Brain microvascular endothelial cell (primary cell): ENCODE data around the gene LYPD6B.

Experiments
- DNase-seq: peaks from one replicate; pipeline ENCODE4 v3.0.0-alpha.2; 2020
- H3K27ac ChIP-seq: fragments of 250-450 bp; sonication (Bioruptor Pico); 2 replicates; pipeline ENCODE4 v1.5.1; 2020; ENCODE audit warnings: mild to moderate bottlenecking, moderate library complexity
- H3K27me3 ChIP-seq: fragments of 250-450 bp; sonication (Bioruptor Pico); replicated peaks from 2 replicates; pipeline ENCODE4 v1.5.1; 2020; ENCODE audit warnings: mild to moderate bottlenecking
- H3K36me3 ChIP-seq: fragments of 250-450 bp; sonication (Bioruptor Pico); replicated peaks from 2 replicates; pipeline ENCODE4 v1.5.1; 2020; ENCODE audit warnings: mild to moderate bottlenecking
- H3K4me3 ChIP-seq: 2 replicates; pipeline ENCODE4 v1.5.1; 2011; ENCODE audit warnings: low read depth, mild to moderate bottlenecking, control low read depth, low read length, moderate library complexity
- in situ Hi-C: cut with HindIII; loops from 2 replicates; pipeline ENCODE4 v1.10.0; 2017; ENCODE audit warnings: low sequenced_read_pairs, low pct_ligation_motif_present
- TF ChIP-seq, protein P1 (sequence below): IDR thresholded peaks from 2 replicates; pipeline ENCODE4 v1.5.1; 2011; ENCODE audit warnings: low read depth, mild to moderate bottlenecking, moderate library complexity, low read length, control low read depth, inconsistent platforms; ENCODE audit errors: missing control alignments

Gene LYPD6B

DNA sequence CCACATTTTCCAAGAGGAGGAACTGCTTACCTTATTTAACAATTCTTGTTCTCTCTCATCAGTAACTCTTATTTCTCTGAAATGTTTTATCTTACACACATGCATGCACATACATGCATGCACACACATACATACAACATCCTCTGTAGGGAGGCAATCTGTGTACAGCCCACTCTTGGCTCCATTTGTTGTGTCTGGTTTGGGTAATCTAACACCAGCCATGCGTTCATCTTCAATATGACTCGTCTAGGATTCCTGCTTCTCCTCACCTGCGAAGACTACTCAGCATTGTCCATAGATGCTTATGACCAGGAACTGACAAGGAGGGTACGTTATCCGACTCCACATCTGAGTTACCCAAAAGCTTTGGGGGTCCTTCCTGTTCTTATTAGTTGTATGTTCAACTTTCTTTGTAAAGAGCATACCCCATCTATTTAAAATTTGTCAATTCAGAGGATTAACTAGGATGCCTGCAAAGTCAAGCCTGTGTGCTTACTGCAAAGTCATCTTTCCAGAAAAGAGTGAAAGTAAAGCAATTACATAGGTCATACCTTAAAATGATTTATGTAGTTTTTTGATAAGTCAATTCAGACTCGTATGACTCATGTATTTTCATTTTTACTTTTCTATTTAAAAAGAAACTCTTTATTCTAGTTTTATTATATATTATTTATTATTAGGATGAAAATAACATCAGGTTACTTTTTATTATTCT, 18.2 kb downstream of the LYPD6B start:
- DNase-seq: no peak
- TF ChIP-seq, protein P1, sequence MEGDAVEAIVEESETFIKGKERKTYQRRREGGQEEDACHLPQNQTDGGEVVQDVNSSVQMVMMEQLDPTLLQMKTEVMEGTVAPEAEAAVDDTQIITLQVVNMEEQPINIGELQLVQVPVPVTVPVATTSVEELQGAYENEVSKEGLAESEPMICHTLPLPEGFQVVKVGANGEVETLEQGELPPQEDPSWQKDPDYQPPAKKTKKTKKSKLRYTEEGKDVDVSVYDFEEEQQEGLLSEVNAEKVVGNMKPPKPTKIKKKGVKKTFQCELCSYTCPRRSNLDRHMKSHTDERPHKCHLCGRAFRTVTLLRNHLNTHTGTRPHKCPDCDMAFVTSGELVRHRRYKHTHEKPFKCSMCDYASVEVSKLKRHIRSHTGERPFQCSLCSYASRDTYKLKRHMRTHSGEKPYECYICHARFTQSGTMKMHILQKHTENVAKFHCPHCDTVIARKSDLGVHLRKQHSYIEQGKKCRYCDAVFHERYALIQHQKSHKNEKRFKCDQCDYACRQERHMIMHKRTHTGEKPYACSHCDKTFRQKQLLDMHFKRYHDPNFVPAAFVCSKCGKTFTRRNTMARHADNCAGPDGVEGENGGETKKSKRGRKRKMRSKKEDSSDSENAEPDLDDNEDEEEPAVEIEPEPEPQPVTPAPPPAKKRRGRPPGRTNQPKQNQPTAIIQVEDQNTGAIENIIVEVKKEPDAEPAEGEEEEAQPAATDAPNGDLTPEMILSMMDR: no peak
- no peak overlapping the region for H3K4me3 ChIP-seq
- H3K36me3 ChIP-seq: no peaks in the 10 kb centered on the region
- in situ Hi-C loops: no loop called here
- no peak overlapping the region for H3K27ac ChIP-seq
- H3K27me3 ChIP-seq: no peaks in the 10 kb centered on the region

DNA sequence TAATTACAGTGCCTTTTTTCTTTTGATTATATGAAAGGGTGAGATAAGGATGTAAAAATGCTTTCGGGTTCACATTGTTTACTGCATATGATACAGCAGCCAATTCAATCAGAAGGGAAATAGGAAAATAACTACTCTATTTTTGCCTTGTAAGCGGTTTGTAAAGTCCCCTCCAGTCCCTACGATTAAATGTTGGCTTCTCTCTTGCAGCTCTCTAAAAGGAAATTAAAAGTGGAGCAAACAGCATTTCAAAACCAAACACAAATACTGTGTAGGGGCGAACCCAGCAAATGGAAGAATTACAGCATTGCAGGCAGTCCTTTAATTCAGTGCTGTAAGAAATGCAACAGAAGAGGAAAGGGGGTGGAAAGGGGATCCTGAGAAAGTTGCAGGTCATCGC, 18.9 kb downstream of the LYPD6B start:
- no peak for DNase-seq
- no peak overlapping the region for H3K27ac ChIP-seq
- no peaks in the 10 kb centered on the region for H3K36me3 ChIP-seq
- no peak overlapping the region for H3K4me3 ChIP-seq
- TF ChIP-seq, protein P1: no peak
- no peaks in the 10 kb centered on the region for H3K27me3 ChIP-seq
- in situ Hi-C loops: no loop called here

DNA sequence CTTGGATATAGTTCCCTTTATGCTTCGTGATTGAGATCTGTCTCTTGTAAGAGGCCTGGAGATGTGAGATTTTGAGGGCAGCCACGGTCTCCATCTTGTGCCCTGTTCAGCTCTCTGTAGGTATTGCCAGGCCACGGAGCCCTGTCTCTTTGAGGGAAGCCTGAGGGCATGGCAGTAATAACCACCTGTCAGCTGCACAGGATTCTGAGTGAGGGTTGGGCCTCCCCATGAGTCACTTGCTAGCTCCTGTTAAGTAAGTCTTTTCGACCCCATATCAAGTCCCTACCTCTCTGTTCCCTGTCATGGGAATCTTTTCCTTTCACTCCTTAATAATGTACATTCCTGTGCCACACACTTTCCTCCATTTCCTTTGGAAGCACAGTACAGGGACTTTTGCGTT, 20.4 kb downstream of the LYPD6B start:
- TF ChIP-seq, protein P1: no peak
- H3K27ac ChIP-seq: no peak overlapping the region
- DNase-seq: no peak
- in situ Hi-C loops: no loop called here
- no peak overlapping the region for H3K4me3 ChIP-seq
- no peaks in the 10 kb centered on the region for H3K36me3 ChIP-seq
- no peaks in the 10 kb centered on the region for H3K27me3 ChIP-seq

DNA sequence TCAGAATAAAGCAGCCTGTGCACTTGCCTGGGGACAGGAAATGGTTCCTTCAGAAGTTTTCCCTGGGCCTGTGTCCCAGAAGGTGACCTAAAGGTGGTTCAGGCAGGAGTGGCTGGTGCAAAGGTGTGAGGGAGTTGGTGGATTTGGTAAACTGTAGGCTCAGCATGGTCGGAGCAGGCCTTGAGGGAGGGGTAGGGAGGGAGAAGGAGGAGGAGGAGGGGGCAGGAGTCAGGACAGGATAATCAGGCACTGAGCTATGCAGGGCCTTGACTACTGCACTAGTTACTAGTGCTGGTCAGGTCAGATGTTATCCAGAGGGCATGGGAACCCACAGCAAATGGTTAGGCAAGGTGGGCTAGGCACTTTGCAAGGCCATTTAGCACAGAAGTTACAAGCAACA, 21.3 kb downstream of the LYPD6B start:
- in situ Hi-C loops: no loop called here
- Histone ChIP-seq H3K4me3 (no peak overlapping the region), H3K27me3 (no peaks in the 10 kb centered on the region), H3K27ac (no peak overlapping the region), H3K36me3 (no peaks in the 10 kb centered on the region)
- TF ChIP-seq, protein P1: no peak
- no peak for DNase-seq

DNA sequence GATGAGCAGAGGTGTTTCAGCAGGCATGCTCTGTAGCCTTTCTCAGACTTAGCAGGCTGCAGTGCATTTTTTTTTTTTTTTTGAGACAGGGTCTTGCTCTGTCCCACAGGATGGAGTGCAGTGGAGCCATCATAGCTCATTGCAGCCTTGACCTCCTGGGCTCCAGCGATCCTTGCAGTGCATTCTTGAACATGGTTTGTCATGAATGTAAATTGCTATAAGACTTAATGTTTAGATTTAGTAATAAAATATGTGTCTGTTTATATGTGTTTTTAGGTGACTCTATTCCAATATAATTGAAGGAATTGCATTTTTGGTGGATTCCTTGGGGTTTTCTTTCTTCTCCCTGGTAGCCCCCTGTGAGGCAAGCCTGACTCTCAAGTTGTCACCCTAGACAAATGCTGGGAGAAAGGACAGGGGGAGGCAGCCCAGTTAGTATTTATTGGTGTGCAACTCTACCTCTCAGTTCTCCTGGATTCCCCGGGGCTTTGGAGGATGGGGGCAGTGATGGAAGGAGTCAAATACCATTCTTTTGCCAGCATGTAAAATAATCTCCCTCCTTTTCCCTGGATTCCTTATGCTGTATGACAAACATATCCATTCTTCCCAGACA, 22.7 kb downstream of the LYPD6B start:
- no peaks in the 10 kb centered on the region for H3K27me3 ChIP-seq
- no peaks in the 10 kb centered on the region for H3K36me3 ChIP-seq
- TF ChIP-seq, protein P1: no peak
- in situ Hi-C loops: no loop called here
- DNase-seq: no peak
- no peak overlapping the region for H3K4me3 ChIP-seq
- no peak overlapping the region for H3K27ac ChIP-seq

DNA sequence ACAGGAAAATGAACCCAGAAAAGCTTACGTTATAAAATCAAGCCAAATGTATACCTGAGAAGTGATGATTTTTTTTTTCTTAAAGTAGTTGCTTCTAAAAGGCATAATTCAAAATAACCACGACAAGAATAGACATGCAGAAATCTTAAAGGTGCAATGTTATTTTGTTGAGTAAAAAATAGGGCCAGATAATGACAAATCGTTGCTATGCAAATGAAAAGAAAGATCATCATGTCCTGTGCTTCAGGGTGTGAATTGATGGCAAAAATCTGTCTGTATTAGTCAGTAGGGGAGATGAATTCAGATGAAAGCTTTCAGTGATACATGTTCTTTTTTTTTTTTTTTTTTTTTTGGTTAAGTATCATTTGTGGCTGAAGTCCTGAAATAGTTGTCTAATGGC, 24.0 kb downstream of the LYPD6B start:
- in situ Hi-C loops: no loop called here
- no peaks in the 10 kb centered on the region for H3K36me3 ChIP-seq
- H3K4me3 ChIP-seq: no peak overlapping the region
- no peaks in the 10 kb centered on the region for H3K27me3 ChIP-seq
- no peak overlapping the region for H3K27ac ChIP-seq
- TF ChIP-seq, protein P1: no peak
- no peak for DNase-seq
